GM23248 (cell line): ENCODE data around the gene KRTAP2-2. TPM values are rescaled to one million over a fixed set of nuclear protein-coding genes. Genes with fewer than 3 reads are reported as not detected.
"Not testable (repeated sequence)": the region's sequence is repeated elsewhere in the genome, so short reads cannot be mapped to it uniquely, and the experiment has no call there.

ENCODE experiments used
- DNase-seq: peaks from one replicate; pipeline ENCODE4 v3.0.0-alpha.2; 2015
- H2AFZ ChIP-seq: fragments of 200-600 bp; sonication (generic); 2 replicates; pipeline ENCODE4 v1.6.1; 2016; ENCODE audit warnings: antibody characterized with exemption
- H3F3A ChIP-seq: fragments of 200-600 bp; sonication (generic); 2 replicates; pipeline ENCODE4 v1.6.1; 2016; ENCODE audit warnings: mild to moderate bottlenecking, antibody characterized with exemption, mixed run types; ENCODE audit not compliant: insufficient read depth
- H3K27ac ChIP-seq: fragments of 200-600 bp; sonication (generic); 2 replicates; pipeline ENCODE4 v1.5.1; 2016; ENCODE audit warnings: mild to moderate bottlenecking
- H3K27me3 ChIP-seq: fragments of 200-600 bp; sonication (generic); replicated peaks from 2 replicates; pipeline ENCODE4 v1.6.1; 2016; ENCODE audit warnings: mild to moderate bottlenecking; ENCODE audit not compliant: insufficient read depth
- H3K36me3 ChIP-seq: fragments of 200-600 bp; sonication (generic); 2 replicates; pipeline ENCODE4 v1.6.1; 2016; ENCODE audit warnings: low read depth, mild to moderate bottlenecking
- H3K4me1 ChIP-seq: fragments of 200-600 bp; sonication (generic); 2 replicates; pipeline ENCODE4 v1.6.1; 2016; ENCODE audit warnings: mild to moderate bottlenecking; ENCODE audit not compliant: insufficient read depth
- H3K4me2 ChIP-seq: fragments of 200-600 bp; sonication (generic); one replicate; pipeline ENCODE4 v1.6.1; 2016; ENCODE audit warnings: mild to moderate bottlenecking; ENCODE audit not compliant: unreplicated experiment
- H3K4me3 ChIP-seq: fragments of 200-600 bp; sonication (generic); 2 replicates; pipeline ENCODE4 v1.5.1; 2016; ENCODE audit warnings: mild to moderate bottlenecking
- H3K79me2 ChIP-seq: fragments of 200-600 bp; sonication (generic); 2 replicates; pipeline ENCODE4 v1.6.1; 2016; ENCODE audit warnings: mild to moderate bottlenecking; ENCODE audit not compliant: insufficient read depth
- H3K9ac ChIP-seq: fragments of 200-600 bp; sonication (generic); 2 replicates; pipeline ENCODE4 v1.6.1; 2016; ENCODE audit warnings: mild to moderate bottlenecking
- H3K9me2 ChIP-seq: fragments of 200-600 bp; sonication (generic); 2 replicates; pipeline ENCODE4 v1.6.1; 2016; ENCODE audit warnings: mixed run types, mild to moderate bottlenecking, moderate library complexity; ENCODE audit not compliant: insufficient read depth
- H3K9me3 ChIP-seq: fragments of 200-600 bp; sonication (generic); one replicate; pipeline ENCODE4 v1.6.1; 2017; ENCODE audit warnings: low read depth
- H4K20me1 ChIP-seq: fragments of 200-600 bp; sonication (generic); 2 replicates; pipeline ENCODE4 v1.6.0; 2016; ENCODE audit not compliant: insufficient read depth
- EZH2 ChIP-seq: fragments of 200-600 bp; sonication (generic); IDR thresholded peaks from 2 replicates; pipeline ENCODE4 v1.6.1; 2018; ENCODE audit warnings: antibody characterized with exemption, mild to moderate bottlenecking; ENCODE audit not compliant: insufficient read depth, poor library complexity, severe bottlenecking
- EZH2phosphoT487 ChIP-seq: fragments of 200-600 bp; sonication (generic); IDR thresholded peaks from 2 replicates; pipeline ENCODE4 v1.6.1; 2018; ENCODE audit warnings: antibody characterized with exemption, moderate library complexity, mild to moderate bottlenecking, low read depth; ENCODE audit not compliant: insufficient read depth
- WGBS, 2 experiments: methylation state at CpG; one replicate each; pipeline ENCODE4 v1.1.6; 2015 to 2017; ENCODE audit warnings: low lambda C conversion rate in 2 of 2, low coverage in 1 of 2; ENCODE audit errors: missing lambda C conversion rate in 2 of 2; 5-methylcytosine and 5-hydroxymethylcytosine counted together
- in situ Hi-C: fragments of 300-500 bp; cut with MboI; formaldehyde crosslinking; loops from 2 replicates; pipeline ENCODE4 v1.15.0; 2020
- polyA plus RNA-seq: library from polyadenylated mRNA; unstranded; fragments of >200 nt; fragmentation: Nextera tagmentation; extraction: Ambion mirVana; gene quantifications from 2 replicates; pipeline ENCODE4 v1.2.1, GENCODE V29; 2016
- total RNA-seq: library from RNA; depleted of rRNA; stranded (reverse); fragments of >200 nt; shearing (Covaris generic); gene quantifications from 2 replicates; pipeline ENCODE4 v1.2.3, GENCODE V29; 2014

Gene KRTAP2-2
- total and polyA plus RNA-seq, 2 experiments from 2014 or later: 0.74 TPM; not detected in 1

GRCh38 chr17:41098481-41098880, 43.5 kb upstream of the KRTAP2-2 start:
- peak; percentile 76 for DNase-seq
- Histone ChIP-seq H3K9me2 (no peaks in the 10 kb centered on the region), H3K4me1 (peaks cover 28% of the 10 kb centered on the region), H3K9ac (no peak overlapping the region), H2AFZ (no peak overlapping the region), H3F3A (peaks cover 34% of the 10 kb centered on the region), H3K27me3 (no peaks in the 10 kb centered on the region), H3K9me3 (no peaks in the 10 kb centered on the region), H3K4me2 (peak overlapping the region; percentile 65), H3K27ac (peak overlapping the region; percentile 65), H3K79me2 (no peaks in the 10 kb centered on the region), H3K36me3 (no peaks in the 10 kb centered on the region), H3K4me3 (no peak overlapping the region), H4K20me1 (no peaks in the 10 kb centered on the region)
- no peak for TF ChIP-seq EZH2
- TF ChIP-seq EZH2phosphoT487: no peak
- in situ Hi-C loops: no loop called here
- WGBS, 2 experiments: 34 to 43% methylated on average over 6 of the region's 6 CpGs

DNA sequence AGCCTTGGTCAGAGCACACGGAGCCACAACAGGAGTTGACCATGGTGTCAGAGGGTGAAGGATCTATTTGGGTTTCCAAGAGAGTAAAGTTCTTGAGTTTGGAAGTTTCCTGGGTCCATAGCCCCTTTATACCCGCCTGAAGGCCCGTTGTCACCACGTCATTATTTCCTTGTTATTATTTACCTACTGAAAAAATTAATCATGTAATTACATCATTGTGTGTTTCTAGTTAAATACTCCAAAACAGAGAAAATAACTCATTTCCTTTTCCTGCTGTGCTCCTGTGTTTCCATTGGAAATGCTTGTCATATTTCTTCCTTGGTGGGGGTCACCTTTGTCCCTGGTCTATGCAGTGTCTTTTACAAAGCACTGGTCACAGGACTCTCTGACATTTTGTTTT, 43.0 kb upstream of the KRTAP2-2 start, which contains the start of gene KRTAP4-8:
KRTAP4-8 (minus strand) TSS at position 101 of the 400 bp plus-strand sequence; CDS start at position 43, 58 bp downstream.
- 56 to 59% methylated on average over 4 of the region's 4 CpGs for WGBS, 2 experiments
- no peak within 1 kb of the TSS for H3K4me3 ChIP-seq

DNA sequence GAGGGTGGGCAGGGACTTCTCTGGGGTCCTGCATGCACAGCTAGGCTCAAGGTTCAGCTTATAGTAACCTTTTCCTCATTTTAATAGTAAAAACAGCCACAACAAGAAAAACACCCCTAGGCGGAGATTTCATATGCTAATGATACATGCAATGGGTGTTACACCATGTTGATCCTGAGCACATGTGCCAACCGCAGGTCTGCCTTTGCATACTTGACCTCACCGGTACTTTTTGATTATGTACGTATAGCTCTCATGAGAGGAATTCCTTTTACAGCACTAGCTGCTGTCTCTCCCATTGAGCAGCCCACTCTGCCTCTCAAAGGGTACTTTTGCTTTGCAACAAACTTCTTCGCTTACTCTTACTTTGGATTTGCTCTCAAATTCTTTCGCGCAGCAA, 41.0 kb upstream of the KRTAP2-2 start:
- no peak overlapping the region for H3K4me3 ChIP-seq
- H4K20me1 ChIP-seq: no peaks in the 10 kb centered on the region
- no peak overlapping the region for H3K27ac ChIP-seq
- WGBS, 2 experiments: 95 to 99% methylated on average over 7 of the region's 7 CpGs
- no peaks in the 10 kb centered on the region for H3K9me3 ChIP-seq
- no peaks in the 10 kb centered on the region for H3K27me3 ChIP-seq
- in situ Hi-C loops: no loop called here
- no peak overlapping the region for H3K9ac ChIP-seq
- H3K9me2 ChIP-seq: no peaks in the 10 kb centered on the region
- TF ChIP-seq EZH2 (no peak), EZH2phosphoT487 (no peak)
- H3K36me3 ChIP-seq: no peaks in the 10 kb centered on the region
- no peaks in the 10 kb centered on the region for H3K79me2 ChIP-seq
- no peak overlapping the region for H3K4me2 ChIP-seq
- H2AFZ ChIP-seq: no peak overlapping the region
- H3K4me1 ChIP-seq: peaks cover 26% of the 10 kb centered on the region
- no peak for DNase-seq
- peaks cover 30% of the 10 kb centered on the region for H3F3A ChIP-seq

More for the DNA sequence above, 43.0 kb upstream of the KRTAP2-2 start, which contains the start of gene KRTAP4-8:
- Histone ChIP-seq H3K9ac (no peak within 1 kb of the TSS), H3K4me2 (peak within 1 kb of the TSS; percentile 65), H3F3A (peaks cover 30% of the 10 kb centered on the region), H3K9me3 (no peaks in the 10 kb centered on the region), H3K27ac (peak within 1 kb of the TSS; percentile 65), H3K4me1 (peaks cover 26% of the 10 kb centered on the region), H2AFZ (no peak within 1 kb of the TSS), H3K27me3 (no peaks in the 10 kb centered on the region), H3K9me2 (no peaks in the 10 kb centered on the region), H3K79me2 (no peaks in the 10 kb centered on the region), H4K20me1 (no peaks in the 10 kb centered on the region), H3K36me3 (no peaks in the 10 kb centered on the region)
- in situ Hi-C loops: no loop called here
- no peak for DNase-seq
- TF ChIP-seq EZH2: no peak
- TF ChIP-seq EZH2phosphoT487: no peak

GRCh38 chr17:41088760-41089352, 33.8 kb upstream of the KRTAP2-2 start:
- H3K4me2 ChIP-seq, H2AFZ ChIP-seq, H3K79me2 ChIP-seq, H3K9me3 ChIP-seq, H3F3A ChIP-seq, DNase-seq, H3K27me3 ChIP-seq, H3K4me1 ChIP-seq, H4K20me1 ChIP-seq, H3K27ac ChIP-seq, H3K36me3 ChIP-seq, in situ Hi-C loops, H3K9me2 ChIP-seq, H3K9ac ChIP-seq, H3K4me3 ChIP-seq: not testable (repeated sequence)
- WGBS, 2 experiments: 81 to 91% methylated on average over 4 of the region's 4 CpGs

DNA sequence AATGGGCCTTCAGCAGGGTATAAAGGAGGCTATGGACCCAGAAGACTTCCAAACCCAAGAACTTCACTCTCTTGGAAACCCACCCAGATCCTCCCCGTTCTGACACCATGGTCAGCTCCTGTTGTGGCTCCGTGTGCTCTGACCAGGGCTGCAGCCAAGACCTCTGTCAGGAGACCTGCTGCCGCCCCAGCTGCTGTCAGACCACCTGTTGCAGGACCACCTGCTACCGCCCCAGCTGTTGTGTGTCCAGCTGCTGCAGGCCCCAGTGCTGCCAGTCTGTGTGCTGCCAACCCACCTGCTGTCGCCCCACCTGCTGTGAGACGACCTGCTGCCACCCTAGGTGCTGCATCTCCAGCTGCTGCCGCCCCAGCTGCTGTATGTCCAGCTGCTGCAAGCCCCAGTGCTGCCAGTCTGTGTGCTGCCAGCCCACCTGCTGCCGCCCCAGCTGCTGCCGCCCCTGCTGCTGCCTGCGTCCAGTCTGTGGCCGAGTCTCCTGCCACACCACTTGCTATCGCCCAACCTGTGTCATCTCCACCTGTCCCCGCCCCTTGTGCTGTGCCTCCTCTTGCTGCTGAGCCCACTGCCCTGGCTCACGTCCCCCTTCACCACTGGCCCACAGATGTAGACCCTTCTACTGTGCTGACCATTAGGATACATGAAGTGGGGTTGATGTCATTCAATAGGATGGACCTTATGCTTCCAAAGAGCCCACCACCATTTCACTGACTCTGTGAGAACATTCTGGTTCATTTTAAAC, 29.2 kb upstream of the KRTAP2-2 start, which contains the start of gene KRTAP4-7:
KRTAP4-7 (plus strand) TSS at position 51 of the 757 bp plus-strand sequence; CDS start at position 108, 57 bp downstream.
- H3K4me3 ChIP-seq: 0 out of 2 replicates have a peak within 1 kb of the TSS, but pooled peaks have one; percentile 2
- H3K9me3 ChIP-seq, DNase-seq, H3K36me3 ChIP-seq, H4K20me1 ChIP-seq, H3K79me2 ChIP-seq, H2AFZ ChIP-seq, in situ Hi-C loops, H3K27me3 ChIP-seq, H3K9me2 ChIP-seq, H3K9ac ChIP-seq: not testable (repeated sequence)
- H3K4me1 ChIP-seq: peaks cover 20% of the 10 kb centered on the region
- peak within 1 kb of the TSS; percentile 57; the same call in 1 of the 2 replicates for H3K27ac ChIP-seq
- H3K4me2 ChIP-seq: peak within 1 kb of the TSS; percentile 46
- peaks cover 20% of the 10 kb centered on the region for H3F3A ChIP-seq
- 85 to 89% methylated on average over 7 to 13 of the region's 14 CpGs for WGBS, 2 experiments
